GM12878 (cell line): ENCODE data around the gene PODXL2. TPM values are rescaled to one million over a fixed set of nuclear protein-coding genes. Genes with fewer than 3 reads are reported as not detected.

Experiments
- ATAC-seq: fragments of 200-7000 bp; cut with Tn5 transposase; 3 replicates; pipeline ENCODE4 v1.9.1; 2020; ENCODE audit warnings: mild to moderate bottlenecking, moderate library complexity
- BruUV-seq: library from RNA; stranded (reverse); fragments of 400-500 nt; replicated peaks from 2 replicates; lab custom pipeline; 2021; lab: Mats Ljungman, UMichigan
- CTCF ChIA-PET: fragments of 300-600 bp; sonication (Branson Sonifier 250); formaldehyde crosslinking; extraction: SDS; loops from one replicate; lab custom pipeline; 2021; ENCODE audit warnings: inconsistent platforms; lab: Yijun Ruan, JAX
- POLR2A ChIA-PET: fragments of 350-600 bp; formaldehyde crosslinking; extraction: SDS; loops from one replicate; lab custom pipeline; 2021; ENCODE audit warnings: inconsistent platforms; lab: Charles Lee
- RAD21 ChIA-PET: fragments of 300-600 bp; sonication (Branson Sonifier 250); formaldehyde crosslinking; loops from one replicate; lab custom pipeline; 2023; ENCODE audit warnings: antibody characterized with exemption; ENCODE audit not compliant: unreplicated experiment; lab: Charles Lee
- SMC1A ChIA-PET: fragments of 300-600 bp; sonication (Branson Sonifier 250); formaldehyde crosslinking; loops from one replicate; lab custom pipeline; 2023; ENCODE audit not compliant: unreplicated experiment, uncharacterized antibody; lab: Charles Lee
- DNase-seq: peaks from one replicate; pipeline ENCODE4 v3.0.0-alpha.2; 2011; ENCODE audit warnings: low read depth, low spot score
- FAIRE-seq: peaks from 3 replicates; lab custom pipeline; 2011; peaks lifted over from hg19 to GRCh38; lab: Jason Lieb, UNC
- H2AFZ ChIP-seq: 2 replicates; pipeline ENCODE4 v1.6.0; 2011; ENCODE audit warnings: low read depth, low read length, control low read depth; ENCODE audit not compliant: control insufficient read depth
- H3K27ac ChIP-seq: 2 replicates; pipeline ENCODE4 v1.5.1; 2011; ENCODE audit warnings: control low read depth; ENCODE audit not compliant: control insufficient read depth, insufficient read depth
- H3K27me3 ChIP-seq, 2 experiments: replicated peaks in 1 of 2; 2 replicates each; pipeline versions ENCODE4 v1.6.0 to v1.6.1; 2011; ENCODE audit warnings: low read length in 1 of 2; ENCODE audit not compliant: control insufficient read depth in 2 of 2, insufficient read depth in 2 of 2
- H3K36me3 ChIP-seq, 2 experiments: 2 replicates each; pipeline ENCODE4 v1.5.1; 2011; ENCODE audit warnings: low read length in 1 of 2; ENCODE audit not compliant: control insufficient read depth in 2 of 2, insufficient read depth in 2 of 2
- H3K4me1 ChIP-seq: 2 replicates; pipeline ENCODE4 v1.6.1; 2011; ENCODE audit warnings: mild to moderate bottlenecking, low read length, moderate library complexity, mixed read lengths; ENCODE audit not compliant: control insufficient read depth, insufficient read depth
- H3K4me2 ChIP-seq: 2 replicates; pipeline ENCODE4 v1.6.0; 2011; ENCODE audit warnings: control low read depth; ENCODE audit not compliant: control insufficient read depth, insufficient read depth
- H3K4me3 ChIP-seq: fragments of 200-600 bp; sonication (generic); 2 replicates; pipeline ENCODE4 v1.5.1; 2016
- H3K79me2 ChIP-seq: 2 replicates; pipeline ENCODE4 v1.6.0; 2011; ENCODE audit warnings: low read length; ENCODE audit not compliant: control insufficient read depth, insufficient read depth
- H3K9ac ChIP-seq: 2 replicates; pipeline ENCODE4 v1.8.0; 2011; ENCODE audit warnings: low read length, control low read depth, mixed read lengths; ENCODE audit not compliant: control insufficient read depth, insufficient read depth
- H3K9me3 ChIP-seq: replicated peaks from 3 replicates; pipeline ENCODE4 v1.5.1; 2011; ENCODE audit warnings: mild to moderate bottlenecking, low read length; ENCODE audit not compliant: control insufficient read depth, insufficient read depth
- H4K20me1 ChIP-seq: 2 replicates; pipeline ENCODE4 v1.6.0; 2011; ENCODE audit not compliant: control insufficient read depth, insufficient read depth
- CREB1 ChIP-seq: IDR thresholded peaks from 2 replicates; pipeline ENCODE4 v1.6.1; 2012; ENCODE audit warnings: low read depth, mild to moderate bottlenecking, inconsistent platforms
- CTCF ChIP-seq, 3 experiments: IDR thresholded peaks in 2 of 3; conservative IDR thresholded peaks in 1 of 3; 2 replicates each; pipeline ENCODE4 v1.5.1; 2011; ENCODE audit warnings: low read depth in 3 of 3, low read length in 3 of 3, mild to moderate bottlenecking in 3 of 3, control low read depth in 2 of 3, moderate library complexity in 2 of 3, inconsistent platforms in 1 of 3, mixed read lengths in 1 of 3; ENCODE audit not compliant: control insufficient read depth in 2 of 3, insufficient read depth in 1 of 3; ENCODE audit errors: extremely low read depth in 1 of 3
- GATAD2B ChIP-seq: fragments of 450-650 bp; conservative IDR thresholded peaks from 2 replicates; pipeline ENCODE4 v1.6.1; 2017; ENCODE audit warnings: low read depth, mild to moderate bottlenecking, moderate library complexity
- IRF3 ChIP-seq: fragments of 450-650 bp; IDR thresholded peaks from 2 replicates; pipeline ENCODE4 v1.6.1; 2014; ENCODE audit warnings: mild to moderate bottlenecking
- POLR2A ChIP-seq: IDR thresholded peaks from 2 replicates; pipeline ENCODE4 v1.6.1; 2011; ENCODE audit warnings: low read depth, mild to moderate bottlenecking, low read length
- SIN3A ChIP-seq: IDR thresholded peaks from 2 replicates; pipeline ENCODE4 v1.6.1; 2012; ENCODE audit warnings: low read depth, low read length, improper control_type of control experiment
- SKIL ChIP-seq: fragments of 450-650 bp; IDR thresholded peaks from 2 replicates; pipeline ENCODE4 v1.6.1; 2017; ENCODE audit warnings: mild to moderate bottlenecking, low read depth, inconsistent platforms; ENCODE audit not compliant: poor library complexity, severe bottlenecking
- SMC3 ChIP-seq: IDR thresholded peaks from 2 replicates; pipeline ENCODE4 v1.6.1; 2011; ENCODE audit warnings: low read length, improper control_type of control experiment, borderline replicate concordance
- TBL1XR1 ChIP-seq: IDR thresholded peaks from 2 replicates; pipeline ENCODE4 v1.6.1; 2012; ENCODE audit warnings: low read depth, low read length, improper control_type of control experiment
- TCF3 ChIP-seq: IDR thresholded peaks from 2 replicates; pipeline ENCODE4 v1.6.1; 2012; ENCODE audit warnings: low read depth, mild to moderate bottlenecking, low read length, borderline replicate concordance; ENCODE audit not compliant: insufficient read depth
- YBX1 ChIP-seq: fragments of 450-650 bp; IDR thresholded peaks from 2 replicates; pipeline ENCODE4 v1.6.1; 2016; ENCODE audit warnings: antibody characterized with exemption
- ZNF24 ChIP-seq: fragments of 450-650 bp; IDR thresholded peaks from 2 replicates; pipeline ENCODE4 v1.6.1; 2017; ENCODE audit warnings: antibody characterized with exemption, mild to moderate bottlenecking
- ZNF384 ChIP-seq: IDR thresholded peaks from 2 replicates; pipeline ENCODE4 v1.6.1; 2012; ENCODE audit warnings: low read depth, mild to moderate bottlenecking, low read length, improper control_type of control experiment, borderline replicate concordance
- WGBS: methylation state at CpG from one replicate; pipeline ENCODE4 v1.1.6; 2016; ENCODE audit warnings: low lambda C conversion rate; ENCODE audit not compliant: insufficient replicate concordance, insufficient coverage; ENCODE audit errors: missing lambda C conversion rate; 5-methylcytosine and 5-hydroxymethylcytosine counted together
- in situ Hi-C: fragments of 300-500 bp; cut with MboI; formaldehyde crosslinking; loops from 9 replicates; pipeline ENCODE4 v1.14.3; 2018; ENCODE audit warnings: mixed read lengths
- intact Hi-C: fragments of 100-400 bp; cut with micrococcal nuclease; formaldehyde crosslinking; loops from one replicate; pipeline ENCODE4 v1.14.2; 2022; ENCODE audit not compliant: unreplicated experiment
- polyA plus RNA-seq, 11 experiments: library from polyadenylated mRNA; depleted of rRNA in 4 of 11; unstranded in 6 of 11; stranded (reverse) in 5 of 11; fragments of >200 nt; fragmentation: Nextera tagmentation in 4 of 11; fragmentation: Illumina TruSeq in 1 of 11; extraction: Ambion mirVana in 4 of 11; extraction: Trizol in 1 of 11; gene quantifications; 1 replicate in 1 of 11; 2 replicates in 10 of 11; pipeline versions ENCODE4 v1.2.1 to v1.2.3, GENCODE V29; 2011 to 2016; ENCODE audit warnings: inconsistent platforms in 2 of 11, missing spikeins in 2 of 11, low read depth in 1 of 11
- total RNA-seq, 4 experiments: library from RNA; depleted of rRNA in 3 of 4; stranded (reverse); fragments of >200 nt in 3 of 4; fragmentation: Illumina TruSeq in 1 of 4; extraction: Trizol in 1 of 4; gene quantifications; 2 replicates each; pipeline versions ENCODE4 v1.2.1 to v1.2.3, GENCODE V29; 2013 to 2021

PODXL2 gene
- total and polyA plus RNA-seq, 10 of the 15 experiments (the other 5 are each of a cell fraction or from before 2014, with no cell fraction given): 0.03 to 24.4 (median 13.6) TPM; not detected in 2

- Histone ChIP-seq H3K9ac (no peak overlapping the region), H3K27me3 (no peaks in the 10 kb centered on the region), H4K20me1 (no peaks in the 10 kb centered on the region), H3K4me1 (peaks cover 14% of the 10 kb centered on the region), H3K9me3 (no peaks in the 10 kb centered on the region), H3K4me2 (no peak overlapping the region), H3K27ac (no peak overlapping the region), H3K79me2 (no peaks in the 10 kb centered on the region), H3K36me3 (peaks cover 25 to 50% of the 10 kb centered on the region in 2 experiments), H2AFZ (no peak overlapping the region), H3K4me3 (no peak overlapping the region)
- ATAC-seq (peak; percentile 25; the same call in 1 of the 3 replicates), DNase-seq (no peak), FAIRE-seq (no peak)
- ChIA-PET SMC1A (interaction anchor here (0.8 to 1.6 kb wide), 3 partner anchors 32 to 265 kb away, joined by 3 to 4 read pairs (median 3); no protein-coding TSS in a partner anchor), CTCF (interaction anchor here (0.7 to 2.9 kb wide), 7 partner anchors 14 to 274 kb away, joined by 3 to 14 read pairs (median 3); no protein-coding TSS in a partner anchor), RAD21 (interaction anchor here (0.5 to 1.0 kb wide), 3 partner anchors 28 to 129 kb away, joined by 3 read pairs; no protein-coding TSS in a partner anchor), POLR2A (interaction anchor here (0.6 to 1.0 kb wide), 3 partner anchors 12 to 127 kb away, joined by 3 to 4 read pairs (median 3); partner anchors contain the start of gene MGLL)
- 73% methylated on average over 17 of the region's 17 CpGs for WGBS
- TF ChIP-seq ZNF24 (no peak), SIN3A (no peak), GATAD2B (no peak), TBL1XR1 (no peak), YBX1 (no peak), POLR2A (0 out of 2 replicates have a peak, but pooled peaks have one; percentile 27), CREB1 (no peak), CTCF (IDR thresholded peaks at IDR 0.05 in 2 of 3, conservative IDR thresholded peaks at IDR 0.05 in 1 of 3; ENCODE audit: control insufficient read depth in 2 of 3, extremely low read depth in 1 of 3, insufficient read depth in 1 of 3, low read depth in 3 of 3, low read length in 3 of 3) (peak; percentile 26 to 43 (median 37); a peak in 4 of 6 replicates), SMC3 (peak; percentile 28; the same call in 1 of the 2 replicates), ZNF384 (no peak), SKIL (no peak), IRF3 (no peak), TCF3 (no peak)
- no TSS peak for BruUV-seq
- intact Hi-C loops (loop anchor here (5.0 kb wide), 2 partner anchors 58 to 138 kb away; no protein-coding TSS in a partner anchor), in situ Hi-C loops (no loop called here)
These were observed 65.7 kb downstream of the PODXL2 start for GRCh38 chr3:127694467-127695215.
